Stimulated activated CD8-positive, alpha-beta memory T cell treated with anti-CD3 and anti-CD28 coated beads, Interleukin-12 subunit alpha, Interleukin-12 subunit beta, amount 100 ng/mL, for 24 hours (primary cell): ENCODE measurements around the gene LUC7L.
"Not testable (repeated sequence)": the region's sequence is repeated elsewhere in the genome, so short reads cannot be mapped to it uniquely, and the experiment has no call there.

ENCODE experiments used
- DNase-seq: peaks from one replicate; pipeline ENCODE4 v3.0.0-alpha.2; 2020; ENCODE audit errors: extremely low read depth

Gene LUC7L

GRCh38 chr16:263944-264343 is 34.7 kb upstream of the LUC7L start:
- DNase-seq = no peak

DNA sequence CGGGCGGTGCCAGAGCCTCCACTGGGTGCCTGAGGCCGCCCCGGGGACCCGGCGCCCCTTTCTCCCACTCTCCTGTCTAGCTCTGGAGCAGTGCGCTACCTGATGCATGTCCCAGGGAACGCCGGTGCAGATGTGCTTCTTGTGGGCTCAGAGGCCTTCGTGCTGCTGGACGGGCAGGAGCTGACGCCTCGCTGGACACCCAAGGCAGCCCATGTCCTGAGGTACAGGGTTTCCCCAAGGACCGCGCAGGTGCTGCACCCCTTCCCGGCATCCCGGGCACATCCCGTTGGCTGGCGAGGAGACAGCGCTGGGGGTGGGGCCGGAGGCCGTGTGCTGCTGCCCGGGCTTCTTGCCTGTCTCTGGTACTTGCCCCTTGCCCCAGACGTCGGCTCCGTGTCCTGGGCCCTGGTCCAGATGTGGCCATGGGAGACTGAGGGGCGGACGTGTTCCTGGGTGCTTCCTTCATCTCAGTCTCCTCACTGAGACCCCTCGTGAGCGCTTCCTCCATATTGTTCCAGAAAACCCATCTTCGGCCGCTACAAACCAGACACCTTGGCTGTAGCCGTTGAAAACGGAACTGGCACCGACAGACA is 34.0 kb upstream of the LUC7L start:
- DNase-seq = no peak

DNA sequence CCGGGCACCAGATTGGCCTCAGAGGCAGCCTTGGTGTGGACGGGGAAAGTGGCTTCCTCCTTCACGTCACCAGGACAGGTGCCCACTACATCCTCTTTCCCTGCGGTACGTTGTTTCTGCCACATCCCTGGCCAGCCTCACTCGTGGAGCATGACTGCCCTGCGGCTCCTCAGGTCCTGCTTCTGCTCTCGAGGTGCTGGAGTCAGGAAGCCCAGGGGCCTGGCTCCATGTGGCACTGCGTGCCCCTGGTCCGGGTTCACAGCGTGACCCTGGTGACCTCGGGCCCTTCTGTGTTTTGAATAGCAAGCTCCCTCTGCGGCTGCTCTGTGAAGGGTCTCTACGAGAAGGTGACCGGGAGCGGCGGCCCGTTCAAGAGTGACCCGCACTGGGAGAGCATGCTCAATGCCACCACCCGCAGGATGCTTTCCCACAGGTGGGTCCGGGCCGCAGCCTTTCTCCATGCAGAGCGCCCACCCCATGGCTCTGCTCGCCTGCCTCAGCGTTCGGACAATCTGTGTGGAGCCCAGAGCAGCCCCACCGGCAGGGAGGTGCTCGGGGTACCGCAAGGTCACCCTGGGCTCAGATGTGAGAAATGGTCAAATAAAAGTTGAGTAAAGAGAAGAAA is 33.0 kb upstream of the LUC7L start:
- no peak for DNase-seq

DNA sequence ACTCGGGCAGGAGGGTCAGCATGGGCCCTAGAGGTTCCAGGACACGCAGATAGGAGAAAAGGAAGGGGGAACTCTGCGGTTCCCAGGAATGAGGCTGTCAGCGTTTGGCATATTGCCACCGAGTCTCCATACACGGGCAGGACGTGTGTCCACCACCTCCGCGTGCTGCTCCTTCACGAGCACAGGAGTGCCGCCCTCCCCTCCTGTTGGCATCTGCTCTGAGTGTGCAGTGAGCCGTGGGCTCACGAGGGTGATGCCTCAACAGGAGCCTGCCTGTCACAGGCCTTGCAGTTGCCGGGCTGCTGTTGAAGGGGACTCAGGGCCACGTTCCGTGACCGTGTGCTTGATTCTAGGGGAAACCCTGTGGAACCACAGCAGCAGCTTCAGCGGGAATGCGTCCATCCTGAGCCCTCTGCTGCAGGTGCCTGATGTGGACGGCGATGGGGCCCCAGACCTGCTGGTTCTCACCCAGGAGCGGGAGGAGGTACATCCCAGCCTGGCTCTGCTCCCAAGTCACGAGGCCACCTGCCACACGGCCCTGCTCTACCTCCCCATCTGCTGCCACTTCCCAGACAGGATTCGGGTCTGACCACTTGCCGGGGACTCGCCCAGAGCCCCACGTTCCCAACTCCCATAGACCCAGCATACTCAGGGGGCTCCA is 31.9 kb upstream of the LUC7L start:
- no peak for DNase-seq

GRCh38 chr16:260326-260725 is 31.1 kb upstream of the LUC7L start:
- DNase-seq = no peak

DNA sequence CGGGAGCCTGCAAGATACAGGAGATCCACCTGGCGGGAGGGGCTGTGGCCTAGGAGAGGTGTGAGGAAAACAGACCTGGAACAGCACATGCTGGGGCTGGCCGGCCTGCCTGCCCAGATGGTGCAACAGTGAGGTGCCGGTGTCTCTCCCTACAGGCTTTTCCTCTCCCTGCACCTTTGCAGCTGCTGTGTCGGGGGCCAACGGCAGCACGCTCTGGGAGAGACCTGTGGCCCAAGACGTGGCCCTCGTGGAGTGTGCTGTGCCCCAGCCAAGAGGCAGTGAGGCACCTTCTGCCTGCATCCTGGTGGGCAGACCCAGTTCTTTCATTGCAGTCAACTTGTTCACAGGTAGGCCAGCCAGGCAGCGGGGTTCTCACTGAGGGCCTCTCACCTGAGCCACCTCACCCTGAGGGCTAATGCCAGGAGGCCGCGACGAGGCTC is 30.6 kb upstream of the LUC7L start:
- no peak for DNase-seq

- DNase-seq = no peak
Observed at GRCh38 chr16:259226-259625, 30.0 kb upstream of the LUC7L start.

- not testable (repeated sequence) for DNase-seq
Observed at GRCh38 chr16:258091-258490, 28.8 kb upstream of the LUC7L start.

GRCh38 chr16:255183-255582 is 25.9 kb upstream of the LUC7L start:
- no peak for DNase-seq

DNA sequence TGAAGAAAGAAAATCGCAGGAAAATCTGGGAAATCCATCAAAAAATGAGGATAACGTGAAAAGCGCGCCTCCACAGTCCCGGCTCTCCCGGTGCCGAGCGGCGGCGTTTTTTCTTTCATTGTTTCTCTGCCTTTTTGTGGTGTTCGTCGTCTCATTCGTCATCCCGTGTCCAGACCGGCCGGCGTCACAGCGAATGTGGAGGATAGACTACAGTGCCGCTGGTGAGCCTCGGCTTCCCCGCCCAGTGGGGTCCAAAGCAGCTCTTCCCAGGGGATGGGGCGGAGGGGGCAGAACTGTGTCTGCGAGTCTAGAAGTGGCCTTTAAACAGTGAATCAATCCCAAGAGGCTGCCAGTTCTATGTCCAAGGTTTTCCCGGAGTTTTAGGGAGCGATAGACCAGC is 25.2 kb upstream of the LUC7L start:
- no peak for DNase-seq

DNA sequence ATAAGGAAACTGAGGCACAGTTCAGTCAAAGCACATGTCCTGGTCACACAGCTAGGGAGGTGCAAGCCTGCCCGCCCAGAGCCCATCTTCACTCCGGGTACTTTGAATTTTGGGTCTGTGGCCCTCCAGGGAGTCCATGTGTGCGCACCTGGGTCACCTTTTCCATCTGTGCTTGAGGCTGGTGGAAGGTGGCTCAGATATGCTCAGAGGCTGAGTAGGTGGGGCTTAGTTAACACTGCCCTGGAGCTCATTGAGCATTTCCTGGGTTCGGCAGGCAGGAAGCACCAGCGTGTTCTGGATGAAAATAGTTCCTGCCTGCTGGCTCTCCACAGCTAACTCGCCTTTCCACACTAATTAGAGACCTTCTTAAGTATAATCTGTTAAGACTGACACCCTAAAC is 24.6 kb upstream of the LUC7L start:
- DNase-seq = no peak

DNA sequence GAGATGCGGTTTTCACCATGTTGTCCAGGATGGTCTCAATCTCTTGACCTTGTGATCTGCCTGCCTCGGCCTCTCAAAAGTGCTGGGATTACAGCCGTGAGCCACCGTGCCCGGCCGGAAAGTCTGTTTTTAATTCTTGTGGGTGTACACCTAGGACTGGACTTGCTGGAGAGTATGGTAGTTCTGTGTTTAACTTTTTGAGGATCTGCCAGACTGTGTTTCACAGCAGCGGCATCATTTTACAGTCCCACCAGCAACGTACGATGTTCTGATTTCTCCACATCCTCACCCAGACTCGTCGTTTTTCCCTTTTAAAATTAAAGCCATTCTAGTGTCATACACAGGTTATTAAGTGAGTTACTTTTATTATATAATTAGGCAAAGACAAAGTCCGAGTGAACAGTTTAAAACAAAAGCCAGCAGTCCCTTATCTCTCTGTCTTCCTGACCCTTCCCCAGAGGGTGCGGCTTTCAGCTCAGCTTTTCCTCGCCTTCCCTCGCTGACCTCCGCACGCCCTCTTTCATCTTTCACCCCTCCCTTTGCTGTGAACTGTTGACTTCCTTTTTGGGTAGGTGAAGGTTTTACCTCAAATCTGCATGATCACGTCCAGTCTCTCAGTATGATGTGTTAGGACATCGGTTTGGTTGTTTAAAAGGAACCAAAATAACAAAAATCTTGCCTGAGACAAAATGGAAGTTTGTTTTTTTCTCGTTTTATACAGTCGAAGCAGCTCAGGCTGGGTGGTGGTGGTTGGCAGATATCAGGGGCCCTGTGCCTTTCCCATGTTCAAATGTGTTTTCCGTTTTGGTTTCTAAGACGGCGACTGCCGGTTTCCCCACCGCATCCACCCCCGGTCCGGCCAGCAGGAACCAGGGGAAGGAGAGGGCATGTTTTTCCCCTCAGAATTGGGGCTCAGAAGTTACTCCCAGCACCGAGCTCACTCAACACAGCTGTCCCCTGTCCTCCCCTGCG is 23.4 kb upstream of the LUC7L start:
- DNase-seq = no peak

- no peak for DNase-seq
Observed at GRCh38 chr16:249431-249830, 20.2 kb upstream of the LUC7L start.

- DNase-seq = no peak
Observed at GRCh38 chr16:247027-247426, 17.8 kb upstream of the LUC7L start.

GRCh38 chr16:245105-245504 is 15.9 kb upstream of the LUC7L start:
- no peak for DNase-seq

DNA sequence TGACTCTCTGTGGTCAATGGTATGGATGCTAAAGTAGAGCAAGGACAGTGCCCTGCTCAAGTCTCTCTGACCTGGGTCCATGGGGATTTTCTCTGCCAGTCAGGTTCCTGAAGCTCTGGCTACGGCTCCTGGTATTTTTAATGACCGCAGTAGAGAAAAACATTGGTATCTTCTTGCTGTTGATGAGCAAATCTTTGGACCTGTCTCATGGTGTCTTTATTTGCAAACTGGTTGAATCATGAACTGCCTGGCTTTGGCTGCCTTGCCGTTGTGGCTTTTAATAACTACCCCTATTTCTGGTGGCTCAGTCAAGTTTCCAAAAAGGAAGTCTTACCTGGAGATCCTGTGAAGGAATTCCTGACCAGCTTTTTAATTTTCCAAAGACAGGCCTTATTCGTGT is 14.1 kb upstream of the LUC7L start:
- no peak for DNase-seq

GRCh38 chr16:242281-242680 is 13.0 kb upstream of the LUC7L start:
- no peak for DNase-seq

DNA sequence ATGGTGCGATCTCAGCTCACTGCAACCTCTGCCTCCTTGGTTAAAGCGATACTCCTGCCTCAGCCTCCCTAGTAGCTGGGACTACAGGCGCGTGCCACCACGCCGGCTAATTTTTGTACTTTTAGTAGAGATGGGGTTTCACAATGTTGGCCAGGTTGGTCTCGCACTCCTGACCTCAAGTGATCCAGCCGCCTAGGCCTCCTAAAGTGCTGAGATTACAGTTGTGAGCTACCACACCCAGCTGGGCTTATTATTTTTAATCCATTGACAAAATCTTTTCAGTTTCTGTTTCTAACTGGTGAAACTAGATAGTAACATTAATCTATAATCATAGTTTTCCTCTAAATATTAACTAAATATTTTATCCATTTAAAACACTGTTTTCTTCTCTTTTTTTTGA is 11.3 kb upstream of the LUC7L start:
- DNase-seq = no peak

DNA sequence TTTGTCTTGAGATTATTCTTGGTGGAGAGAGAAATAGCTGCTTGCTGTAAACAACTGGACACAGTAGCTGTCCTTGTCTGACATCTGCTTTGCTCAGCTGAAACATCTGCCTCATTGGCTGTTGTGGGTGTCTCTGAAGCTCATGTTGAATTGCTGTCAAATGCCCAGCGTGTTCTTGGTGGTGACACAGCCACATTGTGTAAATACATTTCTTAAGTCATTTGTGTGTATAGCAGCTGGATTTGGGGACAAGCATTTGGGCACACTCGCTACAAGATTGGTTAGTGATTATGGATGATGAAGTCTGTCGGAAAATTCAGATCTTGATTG is 10.7 kb upstream of the LUC7L start:
- no peak for DNase-seq

DNA sequence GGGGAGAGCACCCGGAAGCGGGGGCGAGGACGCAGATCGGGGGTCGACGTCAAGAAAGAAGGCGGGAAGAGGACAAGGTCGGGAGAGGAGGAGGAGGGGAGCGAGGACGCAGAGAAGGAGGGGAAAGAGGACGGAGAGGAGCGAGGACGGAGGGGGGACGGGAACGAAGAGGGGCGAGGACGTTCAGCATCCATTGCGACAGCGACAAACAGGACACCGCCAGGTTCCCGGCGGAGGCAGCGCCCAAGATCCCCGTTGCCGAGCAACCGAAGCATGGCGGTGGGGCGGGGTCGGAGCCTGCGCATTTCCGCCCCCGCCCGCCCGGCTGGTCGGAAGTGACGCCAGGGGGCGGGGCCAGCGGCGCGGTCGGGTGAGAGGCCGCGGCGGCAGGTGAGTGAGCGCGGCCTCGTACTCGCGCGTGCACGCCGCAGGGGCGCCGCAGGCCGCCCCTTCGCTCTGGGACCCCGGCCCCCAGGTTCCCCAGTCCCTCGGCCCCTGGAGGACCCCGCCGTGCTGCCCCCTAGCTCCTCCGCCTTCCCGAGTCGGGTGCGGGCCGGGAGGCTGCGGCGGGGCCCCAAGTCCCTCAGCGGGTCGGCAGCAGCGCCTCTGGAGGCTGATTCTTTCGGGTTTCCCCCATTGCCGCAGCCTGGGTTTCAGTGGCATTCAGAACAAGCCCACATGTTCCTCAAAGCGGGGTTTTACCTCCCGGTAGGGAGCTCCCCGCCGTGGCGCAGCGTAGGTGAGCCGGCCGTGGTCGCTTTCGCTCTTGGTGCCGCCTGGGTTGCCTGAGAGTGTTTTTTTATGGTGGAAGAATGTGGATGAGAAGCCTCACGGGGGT is 5.4 kb upstream of the LUC7L start, which contains the start of gene FAM234A:
TSS of gene FAM234A (plus strand) at position 354 of the 838 bp plus-strand sequence. CDS start 19,593 bp downstream, outside the sequence.
- peak; percentile 87 for DNase-seq

- no peak for DNase-seq
Observed at GRCh38 chr16:230949-231348, 1.7 kb upstream of the LUC7L start.
